Left lung (tissue), 10 donors: ENCODE data around the gene ELMOD1. TPM values are rescaled to one million over a fixed set of nuclear protein-coding genes. Genes with fewer than 3 reads are reported as not detected.

Experiments used
- ATAC-seq: fragments of 200-7000 bp; cut with Tn5 transposase; one replicate; pipeline ENCODE4 v1.9.1; 2020; ENCODE audit warnings: moderate library complexity
- DNase-seq, 4 donors: peaks; one replicate each; pipeline ENCODE4 v3.0.0-alpha.2; 2013 to 2020
- H3K27ac ChIP-seq, 2 donors: fragments of 200-600 bp; sonication (generic) in 1 of 2; one replicate each; pipeline versions ENCODE4 v1.5.0 to v1.8.0; 2020 to 2021
- H3K27me3 ChIP-seq, 2 donors: fragments of 200-600 bp; sonication (generic) in 1 of 2; one replicate each; pipeline versions ENCODE4 v1.5.0 to v1.8.0; 2020 to 2021
- H3K36me3 ChIP-seq, 2 donors: fragments of 200-600 bp; sonication (generic) in 1 of 2; one replicate each; pipeline versions ENCODE4 v1.5.0 to v1.8.0; 2020 to 2021
- H3K4me1 ChIP-seq, 2 donors: fragments of 200-600 bp; one replicate each; pipeline ENCODE4 v1.8.0; 2021
- H3K4me3 ChIP-seq, 2 donors: fragments of 200-600 bp; sonication (generic) in 1 of 2; one replicate each; pipeline versions ENCODE4 v1.5.0 to v1.8.0; 2020 to 2021; ENCODE audit warnings: mild to moderate bottlenecking in 1 of 2
- H3K9me3 ChIP-seq, 2 donors: fragments of 200-600 bp; sonication (generic) in 1 of 2; one replicate each; pipeline versions ENCODE4 v1.5.0 to v1.8.0; 2020 to 2021
- intact Hi-C, 2 donors: fragments of 100-400 bp; cut with DNase I; formaldehyde crosslinking; loops; one replicate each; pipeline versions ENCODE4 v1.11.2 to v1.14.2; 2022
- polyA plus RNA-seq, 6 donors: library from polyadenylated mRNA; unstranded; fragments of 120-200 nt; gene quantifications; one replicate each; pipeline ENCODE4 v1.2.1, GENCODE V29; 2013; ENCODE audit not compliant: insufficient read length in 6 of 6
- total RNA-seq, 2 donors: library from RNA; stranded (reverse); fragmentation: NEBNext Ultra II Directional; extraction: Animal tissue kit (Norgen Biotek cat#: 25700); gene quantifications; one replicate each; pipeline ENCODE4 v1.2.1, GENCODE V29; 2021
- TF ChIP-seq, protein P1 (sequence below), 2 donors: fragments of 200-600 bp; sonication (generic) in 1 of 2; IDR thresholded peaks; one replicate each; pipeline versions ENCODE4 v1.5.0 to v1.8.0; 2021; ENCODE audit warnings: antibody characterized with exemption in 2 of 2
- donor health status: DM: no; HTN: yes; CAD: no.
- donor health status: DM: no; HTN: no; CAD: no.

The ELMOD1 gene
- total and polyA plus RNA-seq, 8 donors = 0.96 to 7.7 (median 5.6) TPM

DNA sequence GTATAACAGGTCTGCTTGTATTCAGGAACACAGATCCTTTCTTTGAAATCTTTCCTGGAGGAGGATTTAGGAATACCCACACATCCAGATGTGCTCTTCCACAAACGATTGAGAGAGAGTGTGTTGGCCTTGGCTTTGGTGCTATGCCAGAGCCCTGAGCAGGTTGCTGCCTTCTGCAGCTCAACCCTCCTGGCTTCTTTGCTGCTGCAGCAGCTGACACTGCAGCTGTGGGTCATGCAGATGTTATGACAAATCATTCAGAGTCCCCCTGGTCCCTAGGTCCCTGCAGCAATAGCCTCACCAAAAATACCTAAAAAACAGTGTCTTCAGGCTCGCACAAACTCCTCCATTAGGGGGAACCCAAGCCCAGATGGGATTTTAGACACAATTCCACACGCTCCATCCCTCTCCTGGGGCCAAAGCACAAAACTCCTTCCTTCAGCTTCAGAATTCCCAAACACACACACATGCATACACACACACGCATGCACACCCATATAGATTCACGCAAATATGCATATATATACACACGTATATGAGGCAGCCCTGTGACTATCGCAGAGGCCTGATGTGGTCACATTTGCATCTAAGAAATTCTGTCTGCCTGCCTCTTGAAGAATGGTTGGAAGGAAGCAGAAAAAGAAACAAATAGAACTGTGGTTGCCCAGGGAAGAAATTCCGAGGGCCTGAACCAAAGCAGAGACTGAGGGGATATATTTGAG, 85.5 kb downstream of the ELMOD1 start:
- Histone ChIP-seq H3K27ac (no peak overlapping the region), H3K9me3 (no peaks in the 10 kb centered on the region), H3K27me3 (no peaks in the 10 kb centered on the region), H3K4me1 (no peaks in the 10 kb centered on the region), H3K4me3 (no peak overlapping the region), H3K36me3 (no peaks in the 10 kb centered on the region)
- DNase-seq (no peak), ATAC-seq (no peak)
- intact Hi-C loops = no loop called here
- TF ChIP-seq, protein P1, sequence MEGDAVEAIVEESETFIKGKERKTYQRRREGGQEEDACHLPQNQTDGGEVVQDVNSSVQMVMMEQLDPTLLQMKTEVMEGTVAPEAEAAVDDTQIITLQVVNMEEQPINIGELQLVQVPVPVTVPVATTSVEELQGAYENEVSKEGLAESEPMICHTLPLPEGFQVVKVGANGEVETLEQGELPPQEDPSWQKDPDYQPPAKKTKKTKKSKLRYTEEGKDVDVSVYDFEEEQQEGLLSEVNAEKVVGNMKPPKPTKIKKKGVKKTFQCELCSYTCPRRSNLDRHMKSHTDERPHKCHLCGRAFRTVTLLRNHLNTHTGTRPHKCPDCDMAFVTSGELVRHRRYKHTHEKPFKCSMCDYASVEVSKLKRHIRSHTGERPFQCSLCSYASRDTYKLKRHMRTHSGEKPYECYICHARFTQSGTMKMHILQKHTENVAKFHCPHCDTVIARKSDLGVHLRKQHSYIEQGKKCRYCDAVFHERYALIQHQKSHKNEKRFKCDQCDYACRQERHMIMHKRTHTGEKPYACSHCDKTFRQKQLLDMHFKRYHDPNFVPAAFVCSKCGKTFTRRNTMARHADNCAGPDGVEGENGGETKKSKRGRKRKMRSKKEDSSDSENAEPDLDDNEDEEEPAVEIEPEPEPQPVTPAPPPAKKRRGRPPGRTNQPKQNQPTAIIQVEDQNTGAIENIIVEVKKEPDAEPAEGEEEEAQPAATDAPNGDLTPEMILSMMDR (IDR thresholded peaks at IDR 0.05) = no peak

DNA sequence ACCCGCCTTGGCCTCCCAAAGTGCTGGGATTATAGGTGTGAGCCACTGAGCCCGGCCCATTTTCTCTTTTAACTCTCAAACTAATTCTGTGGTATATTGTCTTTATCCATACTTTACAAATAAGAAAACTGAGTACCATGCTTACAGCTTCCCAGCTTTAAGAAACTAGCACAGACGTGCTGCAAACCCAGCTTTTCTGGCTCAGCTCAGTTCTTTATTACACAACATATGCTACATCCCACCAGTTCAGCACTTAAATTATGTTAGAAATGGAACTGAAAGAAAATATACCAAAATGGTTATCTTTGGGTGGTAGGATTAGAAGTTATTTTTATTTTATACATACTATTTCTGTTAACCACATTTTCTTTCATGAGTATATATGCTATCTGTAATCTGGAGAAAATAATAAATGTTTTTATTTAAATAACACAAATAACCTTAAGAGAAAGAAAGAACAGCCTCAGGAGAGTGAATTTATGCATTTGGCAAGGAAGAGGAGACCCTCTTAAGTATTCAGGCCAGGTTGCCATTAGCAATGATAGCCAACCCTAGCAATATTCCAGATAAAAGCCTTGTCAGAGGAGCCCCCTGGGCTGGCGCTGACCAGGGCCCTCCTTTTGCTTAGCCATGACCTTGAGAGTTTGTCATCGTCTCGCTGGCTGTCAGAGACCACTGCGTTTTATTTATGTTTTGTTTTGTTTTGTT, 87.1 kb downstream of the ELMOD1 start:
- DNase-seq = no peak
- H3K4me3 ChIP-seq = no peak overlapping the region
- intact Hi-C loops = no loop called here

DNA sequence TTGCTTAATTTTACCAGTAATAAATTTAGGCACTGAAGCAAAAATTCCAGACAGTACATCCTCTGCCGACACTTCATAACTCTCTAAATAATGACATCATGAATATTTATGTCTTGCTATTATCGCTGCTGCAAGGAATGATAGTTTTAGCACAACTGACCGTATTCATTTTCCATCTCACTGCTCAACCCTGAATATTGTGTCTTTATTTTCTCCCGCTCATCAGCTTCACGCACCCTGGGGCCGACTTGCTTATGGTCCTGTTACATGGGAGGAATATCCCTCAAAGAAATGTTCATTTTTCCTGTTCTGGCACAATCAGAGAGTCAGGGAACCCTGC, 87.7 kb downstream of the ELMOD1 start:
- H3K9me3 ChIP-seq = no peaks in the 10 kb centered on the region
- H3K4me3 ChIP-seq = no peak overlapping the region
- DNase-seq = no peak
- no peak overlapping the region for H3K27ac ChIP-seq
- no peaks in the 10 kb centered on the region for H3K36me3 ChIP-seq
- H3K27me3 ChIP-seq = no peaks in the 10 kb centered on the region
- TF ChIP-seq, protein P1 (IDR thresholded peaks at IDR 0.05) = no peak
- ATAC-seq = no peak
- intact Hi-C loops = no loop called here
- no peaks in the 10 kb centered on the region for H3K4me1 ChIP-seq

More for the DNA sequence above, 87.1 kb downstream of the ELMOD1 start:
- Histone ChIP-seq H3K27me3 (no peaks in the 10 kb centered on the region), H3K27ac (no peak overlapping the region), H3K4me1 (no peaks in the 10 kb centered on the region), H3K36me3 (no peaks in the 10 kb centered on the region), H3K9me3 (no peaks in the 10 kb centered on the region)
- ATAC-seq = no peak
- TF ChIP-seq, protein P1 (IDR thresholded peaks at IDR 0.05) = no peak

DNA sequence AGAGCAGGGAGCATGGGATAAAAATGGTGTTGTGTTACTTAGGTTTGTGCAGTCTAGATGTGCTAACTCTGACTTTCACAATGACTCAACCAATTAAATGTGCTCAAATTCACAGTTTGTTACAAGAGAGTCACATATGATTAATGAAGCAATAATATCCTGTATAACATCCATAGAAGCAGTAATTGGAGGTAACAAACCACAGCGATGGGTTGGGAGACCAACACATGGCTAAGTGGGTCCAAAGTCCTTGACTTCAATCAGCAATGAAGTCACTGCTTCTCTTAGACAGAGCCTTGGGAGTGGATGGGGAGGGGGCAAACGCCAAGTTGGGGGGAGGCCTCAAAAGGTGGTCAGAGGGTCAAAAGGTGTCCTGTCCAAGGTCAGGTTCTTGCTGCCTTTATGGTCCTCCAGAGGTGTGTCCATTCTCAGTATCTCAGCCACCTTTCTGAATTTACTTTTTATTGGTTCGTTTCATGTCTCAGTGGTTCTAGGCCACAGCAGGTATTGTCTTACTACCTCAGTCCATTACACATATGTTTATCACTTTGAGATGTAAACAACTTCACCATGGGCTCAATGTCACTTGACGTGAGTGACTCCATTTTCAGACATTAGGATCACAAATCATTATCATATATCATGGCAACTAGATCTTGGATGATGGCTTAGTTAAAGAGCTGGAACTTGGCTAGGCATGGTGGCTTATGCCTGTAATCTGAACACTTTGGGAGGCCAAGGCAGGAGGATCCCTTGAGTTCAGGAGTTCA, 88.5 kb downstream of the ELMOD1 start:
- no peak overlapping the region for H3K27ac ChIP-seq
- TF ChIP-seq, protein P1 (IDR thresholded peaks at IDR 0.05) = no peak
- ATAC-seq (no peak), DNase-seq (no peak)
- no peaks in the 10 kb centered on the region for H3K36me3 ChIP-seq
- H3K27me3 ChIP-seq = no peaks in the 10 kb centered on the region
- no peak overlapping the region for H3K4me3 ChIP-seq
- no peaks in the 10 kb centered on the region for H3K4me1 ChIP-seq
- no peaks in the 10 kb centered on the region for H3K9me3 ChIP-seq
- intact Hi-C loops = no loop called here

DNA sequence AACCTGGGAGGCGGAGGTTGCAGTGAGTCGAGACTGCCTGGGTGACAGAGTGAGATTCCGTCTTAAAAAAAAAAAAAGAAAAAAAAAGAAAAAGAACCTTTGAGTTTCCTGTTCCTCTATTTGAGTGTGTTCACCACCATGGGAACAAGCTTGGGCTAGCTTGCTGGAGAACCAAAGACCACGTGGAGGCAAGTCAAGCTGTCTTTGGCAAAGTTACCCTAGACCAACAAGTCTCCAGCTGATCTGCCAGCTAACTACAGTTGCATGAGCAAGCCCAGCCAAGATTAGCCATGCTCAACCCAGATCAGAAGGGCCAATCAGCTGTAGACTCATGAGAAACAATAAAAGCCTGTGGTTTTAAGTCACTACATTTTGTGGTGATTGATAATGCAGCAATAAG, 91.2 kb downstream of the ELMOD1 start:
- TF ChIP-seq, protein P1 (IDR thresholded peaks at IDR 0.05) = no peak
- no peak for ATAC-seq
- Histone ChIP-seq H3K27me3 (no peaks in the 10 kb centered on the region), H3K9me3 (no peaks in the 10 kb centered on the region), H3K27ac (no peak overlapping the region), H3K4me3 (no peak overlapping the region), H3K4me1 (no peaks in the 10 kb centered on the region), H3K36me3 (no peaks in the 10 kb centered on the region)
- intact Hi-C loops = no loop called here
- DNase-seq = no peak
